KBM-7 (cell line): Measurements from ENCODE around the gene LDLRAD4.

Experiments
- DNase-seq: peaks from one replicate; pipeline ENCODE4 v3.0.0-alpha.2; 2015
- in situ Hi-C: fragments of 300-500 bp; cut with MboI; formaldehyde crosslinking; loops from 2 replicates; pipeline ENCODE4 v1.14.3; 2020; ENCODE audit warnings: low sequenced_read_pairs, low pct_unique_long_range_greater_than_20kb, mixed read lengths

Gene LDLRAD4

GRCh38 chr18:13405305-13406038 is 186.9 kb downstream of the LDLRAD4 start:
- DNase-seq = no peak
- in situ Hi-C loops = no loop called here

- DNase-seq = no peak
- in situ Hi-C loops = no loop called here
Observed at GRCh38 chr18:13406049-13406615, 187.6 kb downstream of the LDLRAD4 start.

GRCh38 chr18:13406736-13407135 is 188.2 kb downstream of the LDLRAD4 start:
- no peak for DNase-seq
- in situ Hi-C loops = no loop called here

GRCh38 chr18:13407484-13407883 is 188.9 kb downstream of the LDLRAD4 start:
- no peak for DNase-seq
- in situ Hi-C loops = no loop called here

GRCh38 chr18:13409026-13409425 is 190.5 kb downstream of the LDLRAD4 start:
- in situ Hi-C loops = no loop called here
- no peak for DNase-seq

- in situ Hi-C loops = no loop called here
- no peak for DNase-seq
Observed at GRCh38 chr18:13409997-13410396, 191.4 kb downstream of the LDLRAD4 start.

- no peak for DNase-seq
- in situ Hi-C loops = no loop called here
Observed at GRCh38 chr18:13410471-13410870, 191.9 kb downstream of the LDLRAD4 start.

- no peak for DNase-seq
- in situ Hi-C loops = no loop called here
Observed at GRCh38 chr18:13412017-13412416, 193.5 kb downstream of the LDLRAD4 start.

GRCh38 chr18:13412901-13413300 is 194.3 kb downstream of the LDLRAD4 start:
- in situ Hi-C loops = no loop called here
- DNase-seq = no peak

- in situ Hi-C loops = no loop called here
Observed at GRCh38 chr18:13414102-13414501, 195.5 kb downstream of the LDLRAD4 start.

GRCh38 chr18:13414521-13414920 is 196.0 kb downstream of the LDLRAD4 start:
- in situ Hi-C loops = no loop called here
- no peak for DNase-seq

More at GRCh38 chr18:13414102-13414501, 195.5 kb downstream of the LDLRAD4 start:
- DNase-seq = no peak

- DNase-seq = no peak
- in situ Hi-C loops = no loop called here
Observed at GRCh38 chr18:13415736-13416135, 197.2 kb downstream of the LDLRAD4 start.

GRCh38 chr18:13416208-13416607 is 197.6 kb downstream of the LDLRAD4 start:
- in situ Hi-C loops = no loop called here
- peak; percentile 53 for DNase-seq

- in situ Hi-C loops = no loop called here
Observed at GRCh38 chr18:13416848-13417247, 198.3 kb downstream of the LDLRAD4 start.

GRCh38 chr18:13418013-13418710 is 199.6 kb downstream of the LDLRAD4 start:
- no peak for DNase-seq
- in situ Hi-C loops = no loop called here

More at GRCh38 chr18:13416848-13417247, 198.3 kb downstream of the LDLRAD4 start:
- DNase-seq = no peak

GRCh38 chr18:13420969-13421686 is 202.6 kb downstream of the LDLRAD4 start:
- in situ Hi-C loops = no loop called here
- DNase-seq = no peak

- in situ Hi-C loops = no loop called here
- DNase-seq = no peak
Observed at GRCh38 chr18:13422541-13423147, 204.1 kb downstream of the LDLRAD4 start.

GRCh38 chr18:13423352-13423751 is 204.8 kb downstream of the LDLRAD4 start:
- no peak for DNase-seq
- in situ Hi-C loops = no loop called here

GRCh38 chr18:13424363-13424762 is 205.8 kb downstream of the LDLRAD4 start:
- no peak for DNase-seq
- in situ Hi-C loops = no loop called here
